Neural progenitor cell (in vitro differentiated cells): ENCODE measurements around the gene DCDC1. TPM values are rescaled to one million over a fixed set of nuclear protein-coding genes. Genes with fewer than 3 reads are reported as not detected.

Experiments used
- DNase-seq: peaks from one replicate; pipeline ENCODE4 v3.0.0-alpha.2; 2016; ENCODE audit warnings: low spot score
- H2AFZ ChIP-seq: fragments of 200-600 bp; sonication (generic); replicated peaks from 2 replicates; pipeline ENCODE4 v1.6.1; 2016; ENCODE audit warnings: antibody characterized with exemption
- H3F3A ChIP-seq: fragments of 200-600 bp; sonication (generic); 2 replicates; pipeline ENCODE4 v1.6.1; 2016; ENCODE audit warnings: antibody characterized with exemption, low read depth
- H3K27ac ChIP-seq: fragments of 200-600 bp; sonication (generic); 2 replicates; pipeline ENCODE4 v1.5.1; 2016; ENCODE audit warnings: mild to moderate bottlenecking
- H3K27me3 ChIP-seq: fragments of 200-600 bp; sonication (generic); 2 replicates; pipeline ENCODE4 v1.6.1; 2016; ENCODE audit warnings: mild to moderate bottlenecking, moderate library complexity
- H3K36me3 ChIP-seq: fragments of 200-600 bp; sonication (generic); 2 replicates; pipeline ENCODE4 v1.5.1; 2016
- H3K4me1 ChIP-seq: fragments of 200-600 bp; sonication (generic); 2 replicates; pipeline ENCODE4 v1.6.1; 2016; ENCODE audit warnings: mixed run types
- H3K4me2 ChIP-seq: fragments of 200-600 bp; sonication (generic); 2 replicates; pipeline ENCODE4 v1.6.1; 2016
- H3K4me3 ChIP-seq: fragments of 200-600 bp; sonication (generic); 2 replicates; pipeline ENCODE4 v1.5.1; 2016
- H3K79me2 ChIP-seq: fragments of 200-600 bp; sonication (generic); 2 replicates; pipeline ENCODE4 v1.6.1; 2016; ENCODE audit warnings: low read depth
- H3K9ac ChIP-seq: fragments of 200-600 bp; sonication (generic); 2 replicates; pipeline ENCODE4 v1.6.1; 2016
- H3K9me3 ChIP-seq: fragments of 200-600 bp; sonication (generic); 2 replicates; pipeline ENCODE4 v1.5.1; 2016; ENCODE audit warnings: low read depth
- H4K20me1 ChIP-seq: fragments of 200-600 bp; sonication (generic); 2 replicates; pipeline ENCODE4 v1.6.1; 2016; ENCODE audit warnings: low read depth
- H3K27ac Mint-ChIP-seq: 3 replicates; pipeline ENCODE4 v1.8.0; 2021; ENCODE audit warnings: mixed read lengths
- H3K27me3 Mint-ChIP-seq: 2 replicates; pipeline ENCODE4 v1.8.0; 2022; ENCODE audit warnings: low read depth, mild to moderate bottlenecking, inconsistent platforms, moderate library complexity, mixed read lengths; ENCODE audit not compliant: insufficient read depth
- H3K36me3 Mint-ChIP-seq: 3 replicates; pipeline ENCODE4 v1.8.0; 2021; ENCODE audit warnings: mixed read lengths
- H3K4me1 Mint-ChIP-seq: 3 replicates; pipeline ENCODE4 v1.8.0; 2021; ENCODE audit warnings: mixed read lengths
- H3K4me3 Mint-ChIP-seq: 3 replicates; pipeline ENCODE4 v1.8.0; 2021; ENCODE audit warnings: mild to moderate bottlenecking, moderate library complexity, mixed read lengths
- H3K9me3 Mint-ChIP-seq: 3 replicates; pipeline ENCODE4 v1.8.0; 2020; ENCODE audit warnings: mixed read lengths
- CTCF ChIP-seq: fragments of 200-600 bp; sonication (generic); IDR thresholded peaks from 2 replicates; pipeline ENCODE4 v1.5.1; 2017; ENCODE audit warnings: antibody characterized with exemption, mild to moderate bottlenecking
- EZH2 ChIP-seq: fragments of 200-600 bp; sonication (generic); IDR thresholded peaks from 2 replicates; pipeline ENCODE4 v1.6.1; 2017; ENCODE audit warnings: antibody characterized with exemption, mild to moderate bottlenecking, moderate library complexity
- EZH2phosphoT487 ChIP-seq: fragments of 200-600 bp; sonication (generic); IDR thresholded peaks from 2 replicates; pipeline ENCODE4 v1.6.1; 2017; ENCODE audit warnings: antibody characterized with exemption
- total RNA-seq: library from RNA; depleted of rRNA; stranded (reverse); fragments of >200 nt; gene quantifications from 2 replicates; pipeline ENCODE4 v1.2.3, GENCODE V29; 2015; ENCODE audit warnings: low replicate concordance

DCDC1 gene
- total RNA-seq, 1 donor from 2014 or later: 5.0 TPM

GRCh38 chr11:30879322-30880005 is 490.1 kb downstream of the DCDC1 start:
- H3K9ac ChIP-seq: no peak overlapping the region
- no peaks in the 10 kb centered on the region for H4K20me1 ChIP-seq
- H3K27ac ChIP-seq: no peak overlapping the region
- Mint-ChIP-seq H3K27ac (no peak overlapping the region), H3K4me1 (no peaks in the 10 kb centered on the region), H3K36me3 (no peaks in the 10 kb centered on the region), H3K9me3 (no peaks in the 10 kb centered on the region), H3K4me3 (no peak overlapping the region), H3K27me3 (no peaks in the 10 kb centered on the region)
- H3K9me3 ChIP-seq: no peaks in the 10 kb centered on the region
- DNase-seq: no peak
- H3K4me3 ChIP-seq: no peak overlapping the region
- H3K4me1 ChIP-seq: no peaks in the 10 kb centered on the region
- H3K27me3 ChIP-seq: no peaks in the 10 kb centered on the region
- H2AFZ ChIP-seq: no peak overlapping the region
- no peaks in the 10 kb centered on the region for H3F3A ChIP-seq
- no peak overlapping the region for H3K4me2 ChIP-seq
- H3K36me3 ChIP-seq: no peaks in the 10 kb centered on the region
- no peak for TF ChIP-seq EZH2
- no peaks in the 10 kb centered on the region for H3K79me2 ChIP-seq

GRCh38 chr11:30878400-30878799 is 491.1 kb downstream of the DCDC1 start:
- H3K79me2 ChIP-seq: no peaks in the 10 kb centered on the region
- H3K27me3 Mint-ChIP-seq: no peaks in the 10 kb centered on the region
- no peak overlapping the region for H2AFZ ChIP-seq
- H3K27ac Mint-ChIP-seq: no peak overlapping the region
- no peak overlapping the region for H3K27ac ChIP-seq
- H3K4me3 ChIP-seq: no peak overlapping the region
- H3K27me3 ChIP-seq: no peaks in the 10 kb centered on the region
- no peak for DNase-seq
- no peak overlapping the region for H3K4me2 ChIP-seq
- H3K36me3 Mint-ChIP-seq: no peaks in the 10 kb centered on the region
- no peak for TF ChIP-seq EZH2phosphoT487
- TF ChIP-seq EZH2: no peak
- TF ChIP-seq CTCF: no peak
- no peaks in the 10 kb centered on the region for H3F3A ChIP-seq
- no peaks in the 10 kb centered on the region for H3K4me1 Mint-ChIP-seq
- H3K4me3 Mint-ChIP-seq: no peak overlapping the region
- H4K20me1 ChIP-seq: no peaks in the 10 kb centered on the region
- H3K36me3 ChIP-seq: no peaks in the 10 kb centered on the region
- H3K9ac ChIP-seq: no peak overlapping the region
- H3K9me3 ChIP-seq: no peaks in the 10 kb centered on the region
- no peaks in the 10 kb centered on the region for H3K4me1 ChIP-seq
- no peaks in the 10 kb centered on the region for H3K9me3 Mint-ChIP-seq

GRCh38 chr11:30876663-30877396 is 492.7 kb downstream of the DCDC1 start:
- Histone ChIP-seq H4K20me1 (no peaks in the 10 kb centered on the region), H3F3A (no peaks in the 10 kb centered on the region), H3K79me2 (no peaks in the 10 kb centered on the region), H2AFZ (no peak overlapping the region), H3K36me3 (no peaks in the 10 kb centered on the region), H3K4me2 (no peak overlapping the region), H3K27ac (no peak overlapping the region), H3K4me3 (no peak overlapping the region), H3K9me3 (no peaks in the 10 kb centered on the region), H3K27me3 (no peaks in the 10 kb centered on the region), H3K4me1 (no peaks in the 10 kb centered on the region), H3K9ac (no peak overlapping the region)
- Mint-ChIP-seq H3K36me3 (no peaks in the 10 kb centered on the region), H3K4me1 (no peaks in the 10 kb centered on the region), H3K27me3 (no peaks in the 10 kb centered on the region), H3K9me3 (no peaks in the 10 kb centered on the region), H3K27ac (no peak overlapping the region), H3K4me3 (no peak overlapping the region)
- TF ChIP-seq CTCF (peak; percentile 13), EZH2 (no peak)
- DNase-seq: no peak

- Histone ChIP-seq H3K4me1 (no peaks in the 10 kb centered on the region), H3K9me3 (no peaks in the 10 kb centered on the region), H3K9ac (no peak overlapping the region), H3K4me3 (no peak overlapping the region), H3K79me2 (no peaks in the 10 kb centered on the region), H3K4me2 (no peak overlapping the region), H3K36me3 (no peaks in the 10 kb centered on the region), H3K27me3 (no peaks in the 10 kb centered on the region), H3F3A (no peaks in the 10 kb centered on the region), H4K20me1 (no peaks in the 10 kb centered on the region), H2AFZ (no peak overlapping the region), H3K27ac (no peak overlapping the region)
- DNase-seq: no peak
- Mint-ChIP-seq H3K27ac (no peak overlapping the region), H3K4me1 (no peaks in the 10 kb centered on the region), H3K4me3 (no peak overlapping the region), H3K27me3 (no peaks in the 10 kb centered on the region), H3K9me3 (no peaks in the 10 kb centered on the region), H3K36me3 (no peaks in the 10 kb centered on the region)
- TF ChIP-seq EZH2 (no peak), EZH2phosphoT487 (no peak), CTCF (no peak)
Measured at GRCh38 chr11:30876228-30876627, 493.3 kb downstream of the DCDC1 start.
